PFSK-1 (cell line): ENCODE measurements around the gene FSTL4.

ENCODE experiments used
- FOXP2 ChIP-seq: optimal IDR thresholded peaks from 2 replicates; pipeline ENCODE3; 2011; ENCODE audit warnings: borderline replicate concordance, control low read depth, inconsistent platforms; ENCODE audit not compliant: insufficient read depth; ENCODE audit errors: extremely low read length, extremely low read depth
- POLR2AphosphoS5 ChIP-seq: IDR thresholded peaks from 2 replicates; pipeline ENCODE4 v1.6.1; 2012; ENCODE audit warnings: low read depth, mild to moderate bottlenecking, control low read depth, low read length, moderate library complexity
- REST ChIP-seq, 2 experiments: IDR thresholded peaks; 2 replicates each; pipeline versions ENCODE4 v1.6.1 to v1.8.0; 2011 to 2012; ENCODE audit warnings: low read depth in 2 of 2, low read length in 2 of 2, control low read depth in 1 of 2, inconsistent platforms in 1 of 2, mild to moderate bottlenecking in 1 of 2, moderate library complexity in 1 of 2; ENCODE audit not compliant: insufficient read depth in 1 of 2
- SIN3A ChIP-seq: IDR thresholded peaks from 2 replicates; pipeline ENCODE4 v1.6.1; 2012; ENCODE audit warnings: mild to moderate bottlenecking, low read length, moderate library complexity, borderline replicate concordance; ENCODE audit not compliant: insufficient read depth
- TAF1 ChIP-seq: IDR thresholded peaks from 2 replicates; pipeline ENCODE4 v1.6.1; 2012; ENCODE audit warnings: low read length, control low read depth, borderline replicate concordance; ENCODE audit not compliant: insufficient read depth

Gene FSTL4

DNA sequence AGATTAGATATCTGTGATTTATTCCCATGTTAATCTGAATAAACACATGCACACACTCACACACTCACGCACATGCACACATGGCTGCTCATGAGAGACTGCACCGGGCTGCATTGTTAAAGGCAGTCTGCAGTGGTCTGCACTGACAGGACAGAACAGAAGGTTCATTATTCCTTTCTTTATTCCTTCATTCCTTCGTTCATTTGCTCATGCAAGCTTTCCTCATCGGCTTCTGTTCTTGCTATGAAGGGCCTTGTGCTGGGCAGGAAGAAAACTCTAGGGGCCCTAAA lies 41.4 kb upstream of the FSTL4 start:
- no peak for TF ChIP-seq TAF1
- TF ChIP-seq POLR2AphosphoS5, result no peak
- TF ChIP-seq SIN3A, result no peak
- no peak for TF ChIP-seq FOXP2
- no peak for TF ChIP-seq REST (IDR thresholded peaks at IDR 0.05; ENCODE audit: insufficient read depth in 1 of 2, low read depth in 2 of 2, low read length in 2 of 2)

- TF ChIP-seq TAF1 (no peak), REST (IDR thresholded peaks at IDR 0.05; ENCODE audit: insufficient read depth in 1 of 2, low read depth in 2 of 2, low read length in 2 of 2) (no peak), SIN3A (no peak), POLR2AphosphoS5 (no peak), FOXP2 (no peak)
Observed at GRCh38 chr5:133652951-133653759, 40.8 kb upstream of the FSTL4 start.

- no peak for TF ChIP-seq SIN3A
- TF ChIP-seq FOXP2, result no peak
- no peak for TF ChIP-seq POLR2AphosphoS5
- no peak for TF ChIP-seq TAF1
- TF ChIP-seq REST (IDR thresholded peaks at IDR 0.05; ENCODE audit: insufficient read depth in 1 of 2, low read depth in 2 of 2, low read length in 2 of 2), result no peak
Observed at GRCh38 chr5:133644000-133644865, 31.9 kb upstream of the FSTL4 start.

DNA sequence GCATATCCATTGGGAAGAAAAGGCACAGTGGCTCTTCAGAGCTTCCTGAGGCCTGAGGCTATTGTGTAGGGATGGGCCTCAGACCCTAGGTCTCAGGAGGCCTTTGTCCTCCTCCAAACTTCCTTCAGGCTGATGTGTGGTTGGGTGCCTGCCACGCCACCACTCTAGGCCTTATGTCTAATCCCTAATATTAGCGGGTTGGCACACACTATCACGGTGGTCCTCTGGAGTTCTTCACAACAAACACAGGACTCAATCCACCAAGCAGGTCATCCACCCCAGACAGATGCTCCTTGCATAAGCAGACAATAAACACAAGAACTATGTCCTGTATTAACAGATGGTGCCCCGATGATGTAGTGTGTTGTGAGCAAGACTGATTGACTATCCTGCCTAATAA lies 31.0 kb upstream of the FSTL4 start:
- TF ChIP-seq SIN3A (no peak), REST (IDR thresholded peaks at IDR 0.05; ENCODE audit: insufficient read depth in 1 of 2, low read depth in 2 of 2, low read length in 2 of 2) (no peak)
